ENCODE results near the gene PRKG1.

DNA sequence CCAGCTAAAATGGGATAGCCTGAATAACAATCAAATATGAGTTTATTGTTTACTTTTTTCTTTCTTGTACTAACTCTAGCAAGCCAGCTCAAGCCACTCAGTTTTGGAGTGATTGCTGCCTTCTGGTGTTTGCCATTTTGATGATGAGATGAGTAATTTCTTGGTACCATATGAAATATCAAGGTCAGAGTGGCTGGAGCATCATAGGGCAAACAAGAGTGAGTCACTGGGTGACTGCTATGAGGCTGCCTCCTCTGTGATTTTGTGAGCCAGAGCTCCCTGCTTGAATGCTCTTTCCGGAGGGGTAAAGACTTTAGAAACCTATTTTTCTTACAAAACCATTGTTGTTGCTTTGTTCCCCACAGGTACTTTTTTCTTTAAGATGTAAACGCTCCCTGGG lies 295.6 kb downstream of the PRKG1 start:
- TF ChIP-seq ZFX (IDR thresholded peaks at IDR 0.05; ENCODE audit: borderline replicate concordance) (no peak), CTCF (IDR thresholded peaks at IDR 0.05) (no peak)
